ENCODE measurements around the gene CNTN5. TPM values are rescaled to one million over a fixed set of nuclear protein-coding genes. Genes with fewer than 3 reads are reported as not detected.
A peak's percentile ranks its signal among the peaks of the same experiment; 100 is the strongest.

Gene CNTN5
- total RNA-seq, 1 experiment from 2014 or later = not detected

- no peak for DNase-seq (ENCODE audit: low read depth)
These were observed 572.4 kb downstream of the CNTN5 start for GRCh38 chr11:99593197-99593596.

DNA sequence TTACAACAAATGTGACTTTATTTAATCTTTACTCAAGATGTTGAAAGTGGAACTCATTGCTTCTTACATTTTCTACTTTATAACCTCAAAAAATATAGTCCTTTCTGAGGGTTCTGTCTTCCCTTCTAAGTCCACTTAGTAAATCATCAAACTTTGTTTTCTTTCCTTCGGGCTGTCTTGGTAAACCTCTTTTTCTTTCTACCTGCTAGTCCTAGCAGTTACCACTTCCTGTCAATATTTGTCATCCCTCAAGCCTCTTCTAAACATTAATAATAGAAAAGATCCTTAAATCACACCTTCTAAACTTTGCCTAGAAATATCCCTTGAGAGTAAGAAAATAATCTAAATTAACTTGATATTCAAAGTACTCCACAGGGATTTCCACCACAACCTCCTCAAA is 580.4 kb downstream of the CNTN5 start:
- DNase-seq (ENCODE audit: low read depth) = no peak

GRCh38 chr11:99614352-99614751 is 593.6 kb downstream of the CNTN5 start:
- DNase-seq (ENCODE audit: low read depth) = no peak

DNA sequence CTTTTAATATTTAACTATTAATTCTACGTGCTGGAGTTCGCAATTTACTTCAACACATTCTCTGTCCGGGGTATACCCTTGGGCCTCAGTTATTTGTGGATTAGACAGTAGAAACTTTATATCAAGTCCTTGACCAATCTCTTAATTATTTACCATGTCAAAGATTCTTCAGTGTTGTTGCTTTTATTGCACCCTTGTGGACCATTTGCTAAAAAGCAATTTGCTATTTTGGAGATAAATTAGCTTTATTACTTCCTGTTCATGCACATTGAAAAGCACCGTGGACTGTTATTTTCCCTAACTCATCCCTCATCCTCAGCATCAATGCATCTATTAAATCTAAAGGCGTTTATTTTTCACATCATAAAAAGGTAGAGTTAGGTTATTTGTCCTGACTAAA is 609.9 kb downstream of the CNTN5 start:
- DNase-seq (ENCODE audit: low read depth) = no peak

DNA sequence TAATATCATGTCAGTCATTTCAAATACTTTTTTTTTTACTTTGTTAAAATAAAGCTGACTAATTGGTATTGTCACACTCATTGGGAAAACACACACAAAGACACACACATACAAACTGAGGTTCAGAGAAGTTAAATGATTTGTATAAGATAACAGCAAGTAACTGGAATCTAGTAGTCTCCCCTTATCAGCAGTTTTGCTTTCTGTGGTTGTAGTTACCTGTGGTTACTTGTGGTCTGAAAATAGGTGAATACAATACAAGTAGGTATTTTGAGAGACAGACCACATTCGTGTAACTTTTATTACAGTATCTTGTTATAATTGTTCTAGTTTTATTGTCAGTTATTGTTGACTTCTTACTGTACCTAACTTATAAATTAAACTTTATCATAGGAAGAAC is 610.9 kb downstream of the CNTN5 start:
- no peak for DNase-seq (ENCODE audit: low read depth)

DNA sequence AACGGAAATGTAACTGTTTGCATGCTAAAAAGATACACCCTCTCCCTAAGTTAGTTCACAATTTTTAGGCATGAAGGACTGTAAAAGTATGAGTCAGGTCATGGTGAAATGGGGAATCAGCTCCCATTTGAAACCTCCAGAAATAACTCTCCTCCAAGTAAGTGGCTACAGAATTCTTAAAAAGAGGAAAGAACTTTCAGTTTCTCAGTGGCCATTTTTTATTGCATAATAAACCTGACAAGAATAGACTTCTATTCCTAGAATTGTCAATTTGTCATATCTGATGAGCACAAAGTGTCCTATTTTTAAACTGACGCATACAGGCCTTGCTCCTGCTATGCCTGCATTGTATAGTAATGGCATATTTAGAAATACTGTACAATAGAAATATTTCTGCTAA is 612.2 kb downstream of the CNTN5 start:
- no peak for DNase-seq (ENCODE audit: low read depth)

GRCh38 chr11:99634581-99634980 is 613.8 kb downstream of the CNTN5 start:
- DNase-seq (ENCODE audit: low read depth) = no peak

GRCh38 chr11:99638073-99638553 is 617.4 kb downstream of the CNTN5 start:
- DNase-seq (ENCODE audit: low read depth) = no peak

- no peak for DNase-seq (ENCODE audit: low read depth)
These were observed 619.9 kb downstream of the CNTN5 start for GRCh38 chr11:99640671-99641070.

- DNase-seq (ENCODE audit: low read depth) = no peak
These were observed 625.2 kb downstream of the CNTN5 start for GRCh38 chr11:99645934-99646333.

GRCh38 chr11:99670067-99670676 is 649.4 kb downstream of the CNTN5 start:
- no peak for DNase-seq (ENCODE audit: low read depth)

DNA sequence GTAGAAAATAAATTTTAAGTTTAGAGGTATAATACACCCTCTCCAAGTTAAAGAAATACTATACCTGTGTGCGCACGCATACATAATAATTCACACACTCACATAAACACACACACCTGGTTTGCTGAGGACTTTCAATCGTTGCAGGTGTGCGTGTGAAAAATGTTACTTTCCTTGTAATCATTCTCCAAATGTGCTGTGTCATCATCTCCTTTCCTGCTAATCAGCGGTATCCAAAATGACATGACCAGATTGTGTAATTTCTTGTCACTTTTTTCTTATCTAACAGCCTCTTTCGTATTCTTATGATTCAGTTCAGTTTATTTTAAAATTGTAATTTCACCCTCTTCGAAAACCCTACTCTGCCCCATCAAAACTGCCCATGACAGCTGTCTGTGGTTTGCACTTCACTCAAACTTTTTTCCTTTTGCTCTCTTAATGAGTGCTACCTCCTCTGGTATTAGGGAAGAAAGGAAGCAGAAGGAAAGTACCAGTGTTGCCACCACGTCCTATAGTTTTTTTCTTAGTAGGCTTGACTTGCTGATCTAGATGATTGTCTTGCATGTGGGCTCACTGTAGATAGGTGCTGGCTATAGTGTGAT is 651.2 kb downstream of the CNTN5 start:
- no peak for DNase-seq (ENCODE audit: low read depth)

GRCh38 chr11:99676292-99676691 is 655.5 kb downstream of the CNTN5 start:
- DNase-seq (ENCODE audit: low read depth) = no peak

GRCh38 chr11:99682171-99682570 is 661.4 kb downstream of the CNTN5 start:
- DNase-seq (ENCODE audit: low read depth) = no peak

DNA sequence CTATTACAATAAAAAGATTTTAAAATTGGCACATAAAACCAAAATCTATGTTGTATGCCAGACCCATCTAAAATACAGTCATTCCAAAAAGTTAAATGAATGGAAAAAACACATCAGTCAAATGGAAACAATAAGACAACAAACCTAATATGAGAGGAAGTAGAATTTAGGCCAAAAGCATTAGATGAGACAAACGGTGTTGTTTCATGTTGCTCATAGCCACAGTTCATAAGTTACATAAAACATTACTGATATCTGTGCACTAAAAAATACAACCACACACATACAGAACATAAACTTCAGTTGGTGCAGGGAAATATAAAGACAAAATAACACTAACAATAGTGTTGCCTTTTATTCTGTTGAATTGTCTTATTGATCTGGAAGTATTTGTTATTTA is 661.9 kb downstream of the CNTN5 start:
- DNase-seq (ENCODE audit: low read depth) = no peak

DNA sequence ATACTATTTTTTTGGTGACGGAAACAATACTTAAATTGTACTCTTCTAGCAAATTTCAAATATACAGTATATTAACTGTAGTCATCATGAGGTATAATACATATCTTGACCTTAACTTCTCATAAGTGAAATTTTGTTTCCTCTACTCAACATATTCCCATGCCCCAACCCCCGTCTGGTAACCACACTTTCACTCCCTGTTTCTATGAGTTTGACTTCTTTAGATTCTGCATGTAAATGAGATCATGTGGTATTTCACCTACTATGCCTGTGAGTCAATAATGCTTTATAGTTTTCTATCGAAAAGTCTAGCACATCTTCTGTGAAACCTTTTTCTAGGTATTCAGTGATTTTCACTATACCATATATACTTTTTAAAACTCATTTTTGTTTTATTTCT is 663.2 kb downstream of the CNTN5 start:
- DNase-seq (ENCODE audit: low read depth) = no peak

DNA sequence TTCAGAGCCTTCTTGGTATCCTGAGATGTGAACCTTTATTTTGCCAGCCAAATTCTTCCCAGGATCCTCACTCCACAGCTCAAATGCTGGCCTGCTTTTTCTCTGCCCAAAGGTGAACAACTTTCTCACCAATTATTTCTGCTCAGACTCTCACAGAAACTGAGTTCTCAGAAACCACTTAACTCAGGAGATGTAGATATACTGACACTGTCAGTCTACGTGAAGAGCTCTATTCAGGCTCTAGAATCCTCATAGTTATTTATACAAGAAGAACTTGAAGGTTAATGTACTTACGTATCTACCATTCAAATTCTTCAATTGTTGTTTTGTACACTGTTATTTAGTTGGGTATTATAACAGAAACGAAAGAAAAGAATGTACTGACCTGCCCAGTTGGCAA is 666.1 kb downstream of the CNTN5 start:
- DNase-seq (ENCODE audit: low read depth) = no peak

DNA sequence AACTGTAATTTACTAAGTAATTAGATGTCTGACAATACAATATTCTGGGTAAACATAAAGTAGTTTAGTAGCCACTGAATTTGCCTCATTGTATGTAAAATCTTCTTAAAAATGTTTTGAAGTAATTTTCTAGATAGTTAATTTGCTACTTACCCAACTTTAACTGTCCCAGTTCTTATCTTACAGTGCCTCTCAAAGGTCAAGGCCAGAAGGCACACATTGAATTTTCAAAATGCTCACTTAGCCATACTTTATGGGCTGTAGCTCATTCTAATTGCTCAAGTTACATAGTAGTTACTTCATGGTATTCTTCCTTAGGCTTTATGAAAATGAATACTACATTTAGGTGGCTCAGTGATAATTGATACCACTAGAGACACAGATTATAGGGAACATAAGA is 666.6 kb downstream of the CNTN5 start:
- no peak for DNase-seq (ENCODE audit: low read depth)

DNA sequence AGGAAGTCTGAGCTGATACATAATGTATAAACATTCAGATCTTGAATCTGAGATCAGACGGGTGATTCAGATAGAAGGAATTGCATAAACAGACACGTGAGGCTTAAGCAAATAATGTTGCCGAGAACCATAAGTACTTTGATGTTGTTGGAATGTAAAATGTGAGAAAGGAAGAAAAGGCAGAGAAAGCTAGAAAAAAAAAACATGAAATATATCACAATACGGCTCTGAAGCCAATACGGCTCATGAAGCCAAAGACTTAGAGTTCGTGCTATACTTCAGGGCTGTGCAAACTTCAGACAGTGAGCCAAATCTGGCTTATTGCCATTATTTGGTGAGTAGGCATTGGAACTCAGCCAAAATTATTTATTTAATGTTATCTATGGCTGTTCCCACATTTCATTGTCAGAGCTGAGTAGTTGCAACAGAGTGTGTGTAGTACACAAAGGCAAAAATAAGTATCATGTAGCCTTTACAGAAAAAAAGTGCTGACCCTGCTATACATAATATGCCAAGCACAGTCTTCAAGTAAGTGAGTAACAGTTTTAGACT is 673.3 kb downstream of the CNTN5 start:
- peak; percentile 60 for DNase-seq (ENCODE audit: low read depth)

DNA sequence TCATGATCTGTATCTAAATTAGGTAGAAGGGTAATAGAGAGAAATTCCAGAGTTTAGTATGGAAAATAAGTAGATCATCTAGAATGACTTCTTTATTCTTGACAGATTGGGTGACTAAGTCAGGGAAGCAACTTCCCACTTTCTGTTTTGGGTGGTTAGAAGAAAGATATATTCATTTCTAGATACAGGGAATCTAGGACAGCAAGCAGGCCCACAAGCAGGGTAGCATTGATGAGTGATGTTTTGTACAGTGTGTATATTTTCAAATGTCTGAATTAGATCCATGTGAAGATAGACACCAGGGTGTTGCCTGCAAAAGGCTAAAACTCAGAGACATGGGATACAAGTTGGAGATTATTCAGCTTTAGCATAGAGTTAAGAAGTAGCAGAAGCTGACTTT is 674.4 kb downstream of the CNTN5 start:
- DNase-seq (ENCODE audit: low read depth) = no peak

DNA sequence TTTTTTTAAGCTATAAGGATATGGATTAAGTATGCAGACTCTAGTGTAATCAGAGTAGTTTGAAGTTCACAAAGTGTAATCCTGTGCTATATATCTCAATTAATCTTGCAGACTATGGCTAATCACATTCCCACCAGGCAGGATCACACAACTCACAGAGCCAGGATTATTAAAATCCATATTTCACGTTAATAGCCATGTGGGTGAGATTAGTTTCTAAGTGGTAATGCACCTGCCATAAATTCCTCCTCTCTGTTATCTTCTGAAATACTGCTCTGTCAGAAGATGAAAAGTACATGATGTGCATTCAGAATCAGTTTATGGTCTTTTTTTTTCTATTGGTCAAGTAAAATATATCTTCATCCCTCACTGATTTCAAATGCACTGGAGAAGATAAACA is 686.1 kb downstream of the CNTN5 start:
- no peak for DNase-seq (ENCODE audit: low read depth)

- DNase-seq (ENCODE audit: low read depth) = no peak
These were observed 688.4 kb downstream of the CNTN5 start for GRCh38 chr11:99708928-99709672.

All from HT1080 (cell line).